ENCODE measurements around the gene SRGAP3.
"Not testable (repeated sequence)": the region's sequence is repeated elsewhere in the genome, so short reads cannot be mapped to it uniquely, and the experiment has no call there.

The SRGAP3 gene

DNA sequence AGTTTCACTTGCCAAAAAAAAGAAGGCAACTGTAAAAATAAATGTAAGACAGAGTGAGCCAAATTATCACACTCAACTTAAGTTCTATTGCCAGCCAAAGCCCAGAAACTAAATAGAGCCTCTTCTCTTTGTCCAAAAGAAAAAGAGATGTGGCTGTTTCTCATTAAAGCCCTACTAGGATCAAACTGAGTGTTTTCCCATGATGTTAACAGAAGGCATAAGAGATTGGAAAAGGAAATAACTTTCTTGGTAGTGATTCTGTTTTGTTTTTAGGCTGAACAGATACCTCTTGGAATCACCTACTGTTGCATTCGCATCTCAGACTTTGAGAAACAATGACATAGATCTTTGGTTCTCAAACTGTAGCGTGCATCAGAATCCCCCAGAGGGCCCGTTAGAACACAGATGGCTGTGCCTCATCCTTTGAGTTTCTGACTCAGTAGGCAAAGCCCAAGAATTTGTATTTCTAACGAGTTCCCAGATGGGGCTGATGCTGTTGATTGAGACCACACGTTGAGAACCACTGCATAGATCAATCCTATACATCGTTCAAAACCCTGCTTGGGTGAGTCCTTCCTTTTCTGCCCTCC is 42.5 kb upstream of the SRGAP3 start:
- Histone ChIP-seq H3K9me3 (ENCODE audit: insufficient read depth, low read depth, low read length) (no peaks in the 10 kb centered on the region), H3K4me1 (ENCODE audit: insufficient read depth, low read length, poor library complexity, severe bottlenecking) (no peaks in the 10 kb centered on the region), H3K9ac (ENCODE audit: low read depth, low read length, poor library complexity, severe bottlenecking) (no peak overlapping the region), H3F3A (ENCODE audit: low read depth) (no peaks in the 10 kb centered on the region), H3K4me2 (ENCODE audit: low read depth, low read length, poor library complexity, severe bottlenecking) (no peak overlapping the region), H3K79me2 (ENCODE audit: insufficient read depth, low read length) (no peaks in the 10 kb centered on the region), H3K9me2 (replicated peaks; ENCODE audit: low read depth, low read length) (no peaks in the 10 kb centered on the region), H3K27me3 (ENCODE audit: insufficient read depth, low read length, poor library complexity, severe bottlenecking) (no peaks in the 10 kb centered on the region), H4K20me1 (ENCODE audit: insufficient read depth, low read length, poor library complexity, severe bottlenecking) (no peaks in the 10 kb centered on the region), H3K36me3 (ENCODE audit: insufficient read depth, low read length) (no peaks in the 10 kb centered on the region), H2AFZ (ENCODE audit: low read length) (no peak overlapping the region), H3K4me3 (ENCODE audit: low read length, poor library complexity, severe bottlenecking) (no peak overlapping the region)
- TF ChIP-seq EZH2phosphoT487 (IDR thresholded peaks at IDR 0.05; ENCODE audit: borderline replicate concordance) = no peak
- TF ChIP-seq, protein P1, sequence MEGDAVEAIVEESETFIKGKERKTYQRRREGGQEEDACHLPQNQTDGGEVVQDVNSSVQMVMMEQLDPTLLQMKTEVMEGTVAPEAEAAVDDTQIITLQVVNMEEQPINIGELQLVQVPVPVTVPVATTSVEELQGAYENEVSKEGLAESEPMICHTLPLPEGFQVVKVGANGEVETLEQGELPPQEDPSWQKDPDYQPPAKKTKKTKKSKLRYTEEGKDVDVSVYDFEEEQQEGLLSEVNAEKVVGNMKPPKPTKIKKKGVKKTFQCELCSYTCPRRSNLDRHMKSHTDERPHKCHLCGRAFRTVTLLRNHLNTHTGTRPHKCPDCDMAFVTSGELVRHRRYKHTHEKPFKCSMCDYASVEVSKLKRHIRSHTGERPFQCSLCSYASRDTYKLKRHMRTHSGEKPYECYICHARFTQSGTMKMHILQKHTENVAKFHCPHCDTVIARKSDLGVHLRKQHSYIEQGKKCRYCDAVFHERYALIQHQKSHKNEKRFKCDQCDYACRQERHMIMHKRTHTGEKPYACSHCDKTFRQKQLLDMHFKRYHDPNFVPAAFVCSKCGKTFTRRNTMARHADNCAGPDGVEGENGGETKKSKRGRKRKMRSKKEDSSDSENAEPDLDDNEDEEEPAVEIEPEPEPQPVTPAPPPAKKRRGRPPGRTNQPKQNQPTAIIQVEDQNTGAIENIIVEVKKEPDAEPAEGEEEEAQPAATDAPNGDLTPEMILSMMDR (conservative IDR thresholded peaks at IDR 0.05; ENCODE audit: low read length) = no peak

DNA sequence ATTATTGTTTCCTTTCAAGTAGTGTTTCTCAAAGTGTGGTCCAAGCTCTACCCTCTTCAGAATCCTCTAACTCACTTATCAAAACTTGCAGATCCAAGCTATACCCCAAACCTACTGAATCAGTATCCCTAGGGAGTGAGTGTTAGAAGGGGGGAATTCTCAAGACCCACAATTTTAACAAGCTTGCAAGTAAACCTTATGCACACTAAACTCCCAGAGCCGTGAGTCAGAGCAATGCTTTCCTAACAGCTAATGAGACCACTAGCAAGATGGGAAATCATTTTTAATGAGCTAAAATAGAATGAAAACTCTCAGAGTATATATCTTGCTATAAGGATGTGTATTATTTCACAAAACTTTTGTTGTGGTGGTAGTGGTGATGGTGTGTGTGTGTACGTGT is 41.1 kb upstream of the SRGAP3 start:
- no peak overlapping the region for H3K4me2 ChIP-seq (ENCODE audit: low read depth, low read length, poor library complexity, severe bottlenecking)
- H4K20me1 ChIP-seq (ENCODE audit: insufficient read depth, low read length, poor library complexity, severe bottlenecking) = no peaks in the 10 kb centered on the region
- H3K9ac ChIP-seq (ENCODE audit: low read depth, low read length, poor library complexity, severe bottlenecking) = no peak overlapping the region
- H3K9me3 ChIP-seq (ENCODE audit: insufficient read depth, low read depth, low read length) = no peaks in the 10 kb centered on the region
- H3K79me2 ChIP-seq (ENCODE audit: insufficient read depth, low read length) = no peaks in the 10 kb centered on the region
- no peaks in the 10 kb centered on the region for H3K36me3 ChIP-seq (ENCODE audit: insufficient read depth, low read length)
- no peaks in the 10 kb centered on the region for H3K27me3 ChIP-seq (ENCODE audit: insufficient read depth, low read length, poor library complexity, severe bottlenecking)
- no peaks in the 10 kb centered on the region for H3K4me1 ChIP-seq (ENCODE audit: insufficient read depth, low read length, poor library complexity, severe bottlenecking)
- H3K9me2 ChIP-seq (replicated peaks; ENCODE audit: low read depth, low read length) = no peaks in the 10 kb centered on the region
- H2AFZ ChIP-seq (ENCODE audit: low read length) = no peak overlapping the region
- H3K4me3 ChIP-seq (ENCODE audit: low read length, poor library complexity, severe bottlenecking) = no peak overlapping the region
- no peak for TF ChIP-seq EZH2phosphoT487 (IDR thresholded peaks at IDR 0.05; ENCODE audit: borderline replicate concordance)
- TF ChIP-seq, protein P1 (conservative IDR thresholded peaks at IDR 0.05; ENCODE audit: low read length) = no peak
- H3F3A ChIP-seq (ENCODE audit: low read depth) = no peaks in the 10 kb centered on the region

DNA sequence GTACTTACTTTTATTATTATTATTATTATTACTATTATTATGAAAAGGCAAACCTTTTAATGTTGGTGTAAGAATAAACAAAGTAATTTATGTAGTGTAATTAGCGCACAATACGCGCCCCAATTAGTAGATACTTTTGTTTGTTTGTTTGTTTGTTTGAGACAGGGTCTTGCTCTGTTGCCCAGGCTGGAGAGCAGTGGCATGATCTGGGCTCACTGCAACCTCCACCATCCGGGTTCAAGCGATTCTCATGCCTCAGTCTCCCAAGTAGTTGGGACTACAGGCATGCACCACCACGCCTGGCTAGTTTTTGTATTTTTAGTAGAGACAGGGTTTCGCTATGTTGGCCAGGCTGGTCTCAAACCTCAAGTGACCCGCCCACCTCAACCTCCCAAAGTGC is 32.1 kb upstream of the SRGAP3 start:
- not testable (repeated sequence) for H3K4me1 ChIP-seq (ENCODE audit: insufficient read depth, low read length, poor library complexity, severe bottlenecking); H3K27me3 ChIP-seq (ENCODE audit: insufficient read depth, low read length, poor library complexity, severe bottlenecking); H3K36me3 ChIP-seq (ENCODE audit: insufficient read depth, low read length); H3K9ac ChIP-seq (ENCODE audit: low read depth, low read length, poor library complexity, severe bottlenecking); H3K79me2 ChIP-seq (ENCODE audit: insufficient read depth, low read length); H3K9me2 ChIP-seq (replicated peaks; ENCODE audit: low read depth, low read length); H3F3A ChIP-seq (ENCODE audit: low read depth); H3K4me3 ChIP-seq (ENCODE audit: low read length, poor library complexity, severe bottlenecking); H4K20me1 ChIP-seq (ENCODE audit: insufficient read depth, low read length, poor library complexity, severe bottlenecking); H2AFZ ChIP-seq (ENCODE audit: low read length); H3K4me2 ChIP-seq (ENCODE audit: low read depth, low read length, poor library complexity, severe bottlenecking); H3K9me3 ChIP-seq (ENCODE audit: insufficient read depth, low read depth, low read length)

All from Loucy (cell line).